Body of pancreas (tissue), 4 donors: ENCODE results near the gene GUF1. TPM values are rescaled to one million over a fixed set of nuclear protein-coding genes. Genes with fewer than 3 reads are reported as not detected.

Experiments
- ATAC-seq: fragments of 150-250 bp; one replicate; pipeline ENCODE4 v1.9.1; 2016
- DNase-seq, 4 donors: peaks; one replicate each; pipeline ENCODE4 v3.0.0-alpha.2; 2019
- H3K27ac ChIP-seq, 4 donors: fragments of 200-600 bp; sonication (generic); 1 replicate in 3 of 4; 2 replicates in 1 of 4; pipeline versions ENCODE4 v1.5.1 to v1.6.1; 2016 to 2019; ENCODE audit warnings: mild to moderate bottlenecking in 1 of 4, mixed read lengths in 1 of 4, moderate library complexity in 1 of 4
- H3K27me3 ChIP-seq, 2 donors: fragments of 200-600 bp; sonication (generic); one replicate each; pipeline ENCODE4 v1.6.0; 2016; ENCODE audit warnings: mild to moderate bottlenecking in 1 of 2
- H3K36me3 ChIP-seq, 2 donors: fragments of 200-600 bp; sonication (generic); replicated peaks in 1 of 2; 2 replicates each; pipeline ENCODE4 v1.5.1; 2016; ENCODE audit warnings: low read depth in 2 of 2; ENCODE audit not compliant: insufficient read depth in 1 of 2
- H3K4me1 ChIP-seq: fragments of 200-600 bp; sonication (generic); one replicate; pipeline ENCODE4 v1.6.0; 2016
- H3K4me3 ChIP-seq, 2 donors: fragments of 200-600 bp; sonication (generic); 1 replicate in 1 of 2; 2 replicates in 1 of 2; pipeline ENCODE4 v1.5.1; 2016 to 2019
- H3K9me3 ChIP-seq, 3 donors: fragments of 200-600 bp; sonication (generic); 1 replicate in 2 of 3; 2 replicates in 1 of 3; pipeline ENCODE4 v1.5.1; 2016
- CTCF ChIP-seq, 7 experiments: fragments of 450-650 bp in 4 of 7; fragments of 200-600 bp in 3 of 7; sonication (generic) in 3 of 7; IDR thresholded peaks; one replicate each; pipeline ENCODE4 v1.5.1; 2016 to 2019; ENCODE audit warnings: antibody characterized with exemption in 7 of 7
- POLR2A ChIP-seq, 3 donors: fragments of 450-650 bp; IDR thresholded peaks; one replicate each; pipeline ENCODE4 v1.6.1; 2016; ENCODE audit warnings: antibody characterized with exemption in 3 of 3, mild to moderate bottlenecking in 2 of 3
- WGBS, 2 donors: methylation state at CpG; one replicate each; pipeline ENCODE4 v1.1.5; 2017; 5-methylcytosine and 5-hydroxymethylcytosine counted together
- intact Hi-C: fragments of 100-400 bp; cut with DNase I; formaldehyde crosslinking; loops from one replicate; pipeline ENCODE4 v1.15.1; 2023
- total RNA-seq, 2 donors: library from RNA; depleted of rRNA; stranded (reverse); fragments of >200 nt; gene quantifications; one replicate each; pipeline ENCODE4 v1.1.0, GENCODE V29; 2016

Gene GUF1
- total RNA-seq, 2 donors from 2014 or later: 7.5 to 23.1 TPM

GRCh38 chr4:44668526-44668925 lies 9.7 kb upstream of the GUF1 start:
- Histone ChIP-seq H3K4me3 (no peak overlapping the region), H3K27ac (no peak overlapping the region), H3K27me3 (no peaks in the 10 kb centered on the region), H3K9me3 (no peaks in the 10 kb centered on the region), H3K4me1 (no peaks in the 10 kb centered on the region), H3K36me3 (no peaks in the 10 kb centered on the region)
- DNase-seq (no peak), ATAC-seq (no peak)
- WGBS, 2 donors: 42 to 51% methylated on average over 2 of the region's 2 CpGs
- intact Hi-C loops: no loop called here
- no peak for TF ChIP-seq POLR2A (IDR thresholded peaks at IDR 0.05)
- no peak for TF ChIP-seq CTCF (IDR thresholded peaks at IDR 0.05)

- ATAC-seq (no peak), DNase-seq (no peak)
- no peak overlapping the region for H3K27ac ChIP-seq
- WGBS, 2 donors: 62 to 70% methylated on average over 4 of the region's 4 CpGs
- no peaks in the 10 kb centered on the region for H3K4me1 ChIP-seq
- no peaks in the 10 kb centered on the region for H3K27me3 ChIP-seq
- no peak overlapping the region for H3K4me3 ChIP-seq
- H3K36me3 ChIP-seq: no peaks in the 10 kb centered on the region
- TF ChIP-seq CTCF (IDR thresholded peaks at IDR 0.05) (no peak), POLR2A (IDR thresholded peaks at IDR 0.05) (no peak)
- no peaks in the 10 kb centered on the region for H3K9me3 ChIP-seq
- intact Hi-C loops: no loop called here
Observed at GRCh38 chr4:44670506-44671199, 7.6 kb upstream of the GUF1 start.

GRCh38 chr4:44671636-44672035 lies 6.6 kb upstream of the GUF1 start:
- H3K4me3 ChIP-seq: no peak overlapping the region
- TF ChIP-seq CTCF (IDR thresholded peaks at IDR 0.05) (no peak), POLR2A (IDR thresholded peaks at IDR 0.05) (no peak)
- no peak overlapping the region for H3K27ac ChIP-seq
- 80 to 85% methylated on average over 3 of the region's 3 CpGs for WGBS, 2 donors
- no peaks in the 10 kb centered on the region for H3K27me3 ChIP-seq
- ATAC-seq: no peak
- H3K9me3 ChIP-seq: no peaks in the 10 kb centered on the region
- intact Hi-C loops: no loop called here
- H3K36me3 ChIP-seq: no peaks in the 10 kb centered on the region
- no peak for DNase-seq
- no peaks in the 10 kb centered on the region for H3K4me1 ChIP-seq

- Histone ChIP-seq H3K9me3 (no peaks in the 10 kb centered on the region), H3K27me3 (no peaks in the 10 kb centered on the region), H3K4me1 (peaks cover 13% of the 10 kb centered on the region), H3K4me3 (no peak overlapping the region), H3K27ac (no peak overlapping the region), H3K36me3 (no peaks in the 10 kb centered on the region)
- 49 to 67% methylated on average over 1 of the region's 1 CpG for WGBS, 2 donors
- ATAC-seq (no peak), DNase-seq (no peak)
- TF ChIP-seq CTCF (IDR thresholded peaks at IDR 0.05): no peak
- no peak for TF ChIP-seq POLR2A (IDR thresholded peaks at IDR 0.05)
- intact Hi-C loops: no loop called here
Observed at GRCh38 chr4:44674471-44674870, 3.7 kb upstream of the GUF1 start.

- Histone ChIP-seq H3K36me3 (no peaks in the 10 kb centered on the region), H3K4me3 (no peak overlapping the region), H3K9me3 (no peaks in the 10 kb centered on the region), H3K27me3 (no peaks in the 10 kb centered on the region), H3K27ac (no peak overlapping the region), H3K4me1 (peaks cover 21% of the 10 kb centered on the region)
- ATAC-seq (no peak), DNase-seq (no peak)
- intact Hi-C loops: no loop called here
- WGBS, 2 donors: 48 to 69% methylated on average over 5 of the region's 5 CpGs
- TF ChIP-seq POLR2A (IDR thresholded peaks at IDR 0.05) (no peak), CTCF (IDR thresholded peaks at IDR 0.05) (no peak)
Observed at GRCh38 chr4:44675366-44675765, 2.9 kb upstream of the GUF1 start.
